Stimulated activated CD8-positive, alpha-beta memory T cell treated with anti-CD3 and anti-CD28 coated beads, Interleukin-15, amount 100 ng/mL, for 48 hours (primary cell): Measurements from ENCODE around the gene CHML.
A peak's percentile ranks its signal among the peaks of the same experiment; 100 is the strongest.

Source experiments
- DNase-seq, 2 donors: peaks; one replicate each; pipeline ENCODE4 v3.0.0-alpha.2; 2020; ENCODE audit warnings: low read depth in 2 of 2

CHML gene

DNA sequence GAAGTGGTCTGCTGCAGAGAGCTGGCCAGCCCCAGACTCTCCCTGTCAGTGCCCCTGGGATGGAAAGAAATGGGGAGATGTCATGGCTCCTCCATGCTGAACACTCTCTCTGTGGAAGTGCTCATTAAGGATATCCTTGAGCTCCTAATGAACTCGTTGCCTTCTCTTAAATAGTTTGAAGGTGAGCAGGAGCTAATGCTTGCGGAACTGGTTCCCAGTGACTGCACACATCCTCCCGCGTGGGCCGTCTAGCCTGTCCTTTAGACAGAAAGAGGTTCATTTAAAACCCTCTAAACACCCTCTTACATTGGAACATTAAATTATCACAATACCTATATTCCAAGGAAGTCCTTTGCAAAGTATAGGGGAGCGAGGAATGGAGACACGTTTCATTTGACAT, 6.0 kb upstream of the CHML start:
- no peak for DNase-seq

DNA sequence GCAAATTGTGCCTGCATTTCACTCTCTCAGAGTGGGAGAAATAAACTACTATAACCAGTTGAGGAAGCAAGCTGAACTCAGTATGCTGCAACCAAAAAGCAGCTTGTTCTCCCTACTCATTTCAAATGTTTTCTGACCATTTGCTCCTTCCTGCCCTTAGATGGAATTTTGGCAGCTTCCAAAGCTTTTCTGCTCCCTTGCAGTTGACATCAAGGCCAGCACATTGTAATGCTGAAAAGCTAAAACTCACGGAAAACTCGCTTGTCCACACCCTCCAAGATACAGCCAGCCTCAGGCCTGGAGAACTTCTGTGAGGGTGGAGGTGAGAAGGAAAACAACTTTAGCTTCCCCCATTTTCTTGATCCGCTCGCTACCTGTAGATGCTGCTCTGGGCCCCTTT, 5.0 kb upstream of the CHML start:
- DNase-seq, result no peak

DNA sequence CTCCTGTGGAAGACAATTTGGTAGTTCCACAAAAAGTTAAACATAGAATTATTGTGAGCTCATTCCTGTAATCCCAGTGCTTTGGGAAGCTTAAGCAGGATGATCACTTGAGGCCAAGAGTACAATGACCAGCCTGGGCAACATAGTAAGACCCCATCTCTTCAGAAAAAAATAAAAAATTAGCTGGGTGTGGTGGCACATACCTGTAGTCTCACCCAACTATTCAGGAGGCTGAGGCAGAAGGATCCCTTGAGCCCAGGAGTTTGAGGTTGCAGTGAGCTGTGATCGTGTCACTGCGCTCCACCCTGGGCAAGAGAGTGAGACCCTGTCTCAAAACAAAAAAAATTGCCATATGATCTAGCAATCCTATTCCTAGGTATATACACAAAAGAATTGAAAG, 4.1 kb upstream of the CHML start:
- no peak for DNase-seq

DNA sequence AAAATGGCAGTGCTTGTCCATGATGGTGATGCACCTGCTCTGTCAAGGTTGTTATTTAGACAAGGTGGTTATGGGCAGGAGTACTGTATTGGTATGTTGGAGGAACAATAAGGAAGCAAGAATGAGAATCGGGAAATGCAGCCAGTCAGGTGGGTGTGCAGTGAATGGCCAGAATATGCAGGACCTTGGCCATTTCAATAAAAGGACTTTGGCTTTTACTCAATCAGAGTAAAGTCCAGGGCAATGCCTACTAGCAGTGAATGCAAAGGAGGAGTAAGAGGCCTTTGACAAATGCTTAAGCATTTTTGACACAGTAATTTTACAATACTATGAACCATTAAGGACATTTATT, 2.4 kb upstream of the CHML start:
- DNase-seq, result no peak

DNA sequence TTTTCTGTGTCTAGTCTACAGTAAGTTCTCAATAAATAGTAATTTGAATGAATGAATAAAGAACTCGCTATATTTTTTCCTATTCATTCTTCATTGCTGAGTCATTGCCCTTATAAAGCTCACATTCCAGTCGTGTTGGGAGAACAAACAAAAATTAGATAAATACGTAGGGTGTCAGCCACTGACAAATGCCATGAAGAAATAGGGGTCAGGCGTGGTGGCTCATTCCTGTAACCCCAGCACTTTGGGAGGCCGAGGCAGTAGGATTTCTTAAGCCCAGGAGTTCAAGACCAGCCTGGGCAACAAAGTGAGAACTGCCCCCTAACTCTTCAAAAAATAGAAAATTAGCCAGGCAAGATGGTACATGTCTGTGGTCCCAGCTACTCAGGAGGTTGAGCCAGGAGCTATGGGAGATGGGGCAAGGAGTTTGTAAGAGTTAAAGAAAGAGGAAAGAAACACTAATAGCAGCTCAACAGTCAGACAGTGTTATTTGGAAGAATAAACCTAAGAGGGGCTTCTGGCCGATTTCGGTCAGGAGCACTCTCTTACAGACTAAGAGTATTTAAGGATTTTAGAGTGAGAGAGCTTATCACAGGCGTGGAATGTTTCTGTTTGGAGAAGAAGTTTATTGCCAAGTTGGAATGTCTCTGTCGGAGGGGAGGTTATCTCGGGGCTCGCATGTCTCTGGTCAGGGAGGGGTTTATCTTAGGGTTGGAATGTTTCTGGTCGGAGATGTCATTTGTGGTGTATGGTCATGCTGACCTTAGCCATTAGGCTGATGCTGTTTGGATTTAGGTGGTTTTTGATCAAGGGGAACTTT, 1.8 kb upstream of the CHML start:
- DNase-seq, result no peak

DNA sequence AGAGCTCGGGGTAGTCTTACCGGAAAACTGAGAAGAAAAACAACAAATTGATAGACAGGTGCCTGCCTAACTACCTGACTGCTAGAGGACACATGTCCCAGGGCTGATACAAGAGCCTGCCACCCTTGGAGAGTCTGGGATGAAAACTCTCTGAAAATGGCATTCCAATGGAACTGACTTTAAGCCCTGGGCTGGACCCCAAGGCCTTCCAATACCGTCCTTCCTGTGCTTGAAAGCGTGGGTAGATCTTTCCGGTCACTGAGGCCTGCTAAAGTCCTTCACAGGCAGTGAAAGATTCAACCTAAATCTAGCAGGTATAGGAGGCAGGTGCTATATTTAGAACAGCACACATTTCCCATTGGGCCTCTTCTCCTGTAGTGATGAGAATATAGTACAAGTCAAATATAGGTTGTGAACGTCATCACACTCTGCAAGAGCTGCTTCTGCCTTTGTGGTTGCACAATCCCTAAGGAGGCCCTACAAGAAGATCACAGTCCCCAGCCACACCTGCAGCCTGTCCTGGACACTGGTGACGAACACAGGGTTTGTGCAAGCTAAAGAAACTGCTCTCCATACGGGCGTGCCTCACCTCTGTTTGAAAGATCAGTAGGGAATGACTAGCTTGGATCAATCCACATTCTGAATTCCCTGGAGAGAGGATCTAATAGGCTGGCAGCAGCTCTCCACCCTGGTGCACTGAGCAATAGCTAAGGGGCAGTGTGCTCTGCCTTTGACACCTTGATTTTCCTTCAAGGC, 876 bp upstream of the CHML start:
- DNase-seq, result no peak

DNA sequence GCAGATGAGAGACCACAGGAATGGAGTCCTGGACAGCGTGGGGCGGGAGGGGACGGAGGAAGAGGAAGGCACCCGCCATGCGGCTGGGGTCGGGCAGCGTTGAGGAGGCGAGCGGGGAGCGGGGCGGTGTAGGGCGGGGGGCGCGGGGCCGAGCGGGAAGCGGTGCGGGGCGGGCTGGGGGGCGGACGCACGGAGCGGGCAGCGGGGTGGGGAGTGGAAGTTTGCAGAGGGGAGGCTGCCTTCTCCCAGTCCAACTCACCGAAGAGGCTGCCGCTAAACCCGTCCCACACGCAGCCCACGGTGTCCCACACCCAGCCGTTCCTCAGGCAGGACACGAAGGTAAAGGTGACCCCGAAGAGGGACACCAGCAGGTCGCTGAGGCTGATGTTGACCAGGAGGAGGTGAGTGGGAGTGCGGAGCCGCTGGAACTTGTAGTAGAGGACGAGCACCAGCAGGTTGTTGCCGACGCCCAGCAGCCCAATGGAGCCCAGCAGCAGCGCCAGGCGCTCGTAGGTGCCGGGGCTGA, 483 bp downstream of the CHML start:
- DNase-seq, result peak; percentile 11 to 20

DNA sequence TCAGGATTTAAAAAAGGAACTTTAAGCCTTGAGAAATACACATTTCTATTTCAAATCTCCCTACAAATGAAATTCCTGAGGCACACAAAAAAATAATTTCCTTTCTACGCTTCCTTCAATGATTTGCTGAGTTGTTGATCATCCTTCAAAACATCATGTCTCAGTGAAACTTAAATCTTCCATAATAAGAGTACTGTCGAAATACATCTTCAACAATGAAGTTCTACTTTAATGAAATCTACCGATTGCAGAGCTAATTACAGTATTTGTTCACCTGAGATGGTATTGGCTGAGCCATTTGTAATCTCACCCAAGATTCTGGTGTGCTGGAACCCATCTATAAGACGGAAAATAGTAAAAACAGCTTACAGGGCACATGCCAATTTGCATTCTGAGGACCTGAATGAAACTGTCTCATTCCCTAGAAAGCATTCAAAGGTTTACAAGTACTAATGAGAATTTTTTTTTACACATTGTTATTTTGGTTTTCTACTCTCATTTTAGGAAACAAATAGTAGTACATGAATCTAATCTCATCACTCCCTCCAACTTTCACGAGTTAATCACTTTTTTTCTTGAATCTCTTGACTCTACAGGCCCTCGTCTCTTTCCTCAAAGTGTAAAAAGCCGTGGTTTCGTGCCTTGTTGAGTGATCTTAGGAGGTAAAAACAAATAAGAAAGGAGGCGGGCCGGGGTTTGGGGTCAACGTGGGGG, 1.1 kb downstream of the CHML start:
- DNase-seq, result no peak

DNA sequence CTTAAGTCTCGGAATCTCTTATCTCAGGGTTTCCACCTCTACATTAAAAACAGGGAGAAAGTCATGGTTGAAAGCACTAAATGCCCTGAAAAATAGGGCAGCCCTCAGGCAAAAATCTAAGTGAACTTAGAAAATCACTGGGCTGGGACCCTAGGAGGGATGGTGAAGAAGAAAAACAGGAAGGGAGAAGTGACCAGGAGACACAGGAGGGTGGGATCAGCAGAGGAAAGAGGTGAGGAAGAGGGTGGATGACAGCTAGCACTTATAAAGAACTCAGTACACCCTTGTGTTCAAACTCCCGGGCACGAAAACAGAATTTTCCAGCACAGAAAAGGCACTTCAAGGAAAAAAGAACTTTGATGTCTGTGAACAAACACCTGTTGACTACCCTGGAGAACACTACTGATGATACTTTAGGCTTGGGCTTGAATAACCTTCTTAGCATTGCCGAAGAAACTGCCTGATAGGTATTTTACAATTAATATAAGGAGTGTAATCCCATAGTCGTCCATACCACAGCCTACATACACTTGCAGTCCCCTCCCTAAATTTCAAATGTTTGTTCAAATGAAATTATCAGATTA, 2.0 kb downstream of the CHML start:
- DNase-seq, result no peak

DNA sequence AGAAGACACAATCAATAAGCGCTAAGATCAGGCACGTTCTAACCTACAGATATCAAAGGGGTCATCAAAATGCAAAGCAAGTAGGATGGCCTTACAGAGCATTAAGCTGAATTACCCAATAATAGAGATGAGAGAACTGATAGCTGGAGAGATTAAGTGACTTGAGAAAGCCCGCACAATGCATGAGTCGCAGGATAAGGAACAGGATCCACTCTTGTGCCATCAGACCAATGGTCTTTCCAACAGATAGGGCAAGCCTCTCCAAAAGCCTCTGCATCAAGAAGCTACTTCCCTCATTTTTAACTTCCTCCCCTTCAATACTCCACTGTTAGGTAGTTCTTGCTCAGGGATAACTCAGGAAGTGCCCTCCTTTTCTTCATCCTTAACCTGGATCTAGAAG, 2.6 kb downstream of the CHML start:
- DNase-seq, result no peak

DNA sequence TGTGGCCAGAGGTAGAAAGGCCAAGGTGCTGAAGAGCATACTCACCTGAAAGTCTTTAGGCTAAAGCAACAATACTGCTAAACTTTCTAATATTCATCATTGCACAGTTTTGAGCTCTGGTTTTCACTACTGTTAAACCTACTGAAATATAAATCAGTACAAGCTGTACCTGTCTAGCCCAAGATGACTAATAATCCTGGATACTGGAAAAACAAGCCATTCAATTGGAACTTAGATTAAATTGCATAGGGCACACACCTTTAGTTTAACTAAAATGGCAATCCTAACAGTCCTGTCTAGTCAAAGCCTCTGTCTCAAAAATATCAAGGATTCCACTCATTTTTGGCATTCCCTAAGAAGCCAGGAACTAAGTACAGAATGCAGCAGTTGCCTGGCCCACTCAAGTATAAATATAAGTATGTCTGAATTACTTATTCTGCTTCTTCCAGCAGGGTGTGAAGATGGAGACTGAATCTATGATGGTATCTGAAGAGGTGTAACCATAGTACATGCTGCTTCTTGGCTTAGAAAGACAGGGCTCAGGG, 3.1 kb downstream of the CHML start:
- DNase-seq, result no peak

DNA sequence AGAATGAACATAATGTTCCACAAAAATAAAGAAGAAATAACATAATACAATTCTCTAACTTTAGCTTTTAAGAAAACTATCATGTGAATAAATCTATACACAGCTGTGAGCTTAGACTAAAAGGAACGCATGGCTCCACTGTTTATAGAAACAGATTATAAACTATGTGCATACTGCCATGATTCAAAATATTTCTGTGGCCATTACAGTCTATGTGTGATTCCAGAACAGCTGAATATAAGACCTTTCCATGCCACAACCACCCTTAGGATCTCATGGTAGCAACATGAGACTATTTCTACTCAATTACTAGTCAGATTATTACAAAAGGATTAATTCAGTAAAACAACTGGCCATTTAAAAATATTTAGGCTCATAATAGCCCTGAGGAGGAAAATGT, 3.9 kb downstream of the CHML start:
- no peak for DNase-seq

DNA sequence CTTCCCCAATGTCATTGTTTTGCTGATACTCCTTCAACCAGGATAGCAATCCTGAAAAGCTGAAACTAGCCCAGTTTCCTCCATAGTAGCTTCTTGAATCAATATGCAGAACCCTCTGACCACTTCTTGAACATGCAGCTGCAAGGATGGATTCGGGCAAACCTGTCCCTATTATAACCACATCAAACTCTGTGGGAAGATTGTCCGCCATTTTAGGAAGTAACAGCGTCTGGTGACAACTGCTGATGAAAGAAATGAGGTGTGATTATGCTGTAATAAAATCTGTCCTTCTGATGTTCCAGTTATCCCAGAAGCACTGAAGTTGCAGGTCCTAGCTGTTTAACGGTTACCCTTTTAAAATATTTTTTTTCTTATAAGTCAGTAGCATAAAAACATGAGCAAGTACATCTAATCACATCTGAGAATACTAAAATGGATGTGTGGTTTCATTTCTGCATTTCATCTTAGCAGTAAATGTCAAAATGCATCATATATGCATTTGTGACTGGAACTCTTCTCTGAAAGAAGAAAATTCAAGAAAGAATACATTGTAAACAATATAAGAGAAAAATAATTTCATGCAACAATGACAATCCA, 4.5 kb downstream of the CHML start:
- no peak for DNase-seq

DNA sequence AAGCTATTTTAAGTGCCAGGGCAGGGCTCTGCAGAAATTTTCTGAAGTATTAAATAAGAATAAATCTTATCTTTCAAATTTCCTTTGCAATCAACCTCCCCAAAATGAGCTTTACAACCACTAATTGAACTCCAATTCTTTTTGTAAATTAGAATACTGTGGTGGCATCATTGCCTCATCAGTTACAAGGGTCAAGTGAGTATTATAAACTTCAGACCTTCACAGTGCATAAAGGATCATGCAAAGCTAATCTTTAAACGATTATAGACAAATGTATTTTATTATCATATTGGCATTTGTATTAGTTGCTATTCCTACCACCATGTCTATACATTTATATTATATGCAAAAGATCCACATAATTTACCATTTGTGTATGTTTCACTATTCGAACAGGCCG, 7.2 kb downstream of the CHML start:
- DNase-seq, result no peak

DNA sequence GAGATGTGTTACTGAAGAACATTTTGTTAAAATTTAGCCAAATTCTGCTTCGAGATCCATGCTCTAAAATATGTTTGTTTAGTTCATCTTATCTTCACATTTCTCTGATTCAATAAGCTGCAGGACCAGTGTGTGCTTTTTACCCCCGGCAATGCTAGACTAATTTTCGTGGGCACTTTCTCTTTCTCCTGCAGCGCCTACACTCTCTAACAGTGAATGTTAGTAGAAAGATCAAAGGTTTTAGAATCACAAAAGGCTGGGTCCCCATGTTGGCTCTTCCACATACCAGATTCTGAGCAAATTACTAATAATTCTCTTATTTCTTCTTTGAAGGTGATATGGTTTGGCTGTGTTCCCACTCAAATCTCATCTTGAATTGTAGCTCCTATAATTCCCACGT, 8.5 kb downstream of the CHML start:
- no peak for DNase-seq

DNA sequence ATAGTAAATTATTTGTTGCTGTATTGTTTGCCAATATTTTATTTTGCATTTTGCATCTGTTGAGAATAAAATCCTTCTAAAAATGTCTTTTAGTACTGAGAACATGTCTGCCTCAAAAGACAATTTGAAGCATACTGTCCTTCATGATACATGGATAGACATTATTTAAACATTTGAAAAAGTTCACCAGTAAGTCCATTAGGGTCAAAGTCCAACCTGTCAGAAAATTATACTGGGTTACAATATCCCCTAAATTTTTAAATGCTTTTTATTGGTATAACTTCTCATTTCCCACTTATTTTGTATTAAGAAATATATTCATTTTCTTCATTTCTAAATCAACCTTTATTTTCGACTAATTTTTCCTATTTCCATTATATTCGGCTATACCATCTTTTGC, 9.3 kb downstream of the CHML start:
- no peak for DNase-seq

DNA sequence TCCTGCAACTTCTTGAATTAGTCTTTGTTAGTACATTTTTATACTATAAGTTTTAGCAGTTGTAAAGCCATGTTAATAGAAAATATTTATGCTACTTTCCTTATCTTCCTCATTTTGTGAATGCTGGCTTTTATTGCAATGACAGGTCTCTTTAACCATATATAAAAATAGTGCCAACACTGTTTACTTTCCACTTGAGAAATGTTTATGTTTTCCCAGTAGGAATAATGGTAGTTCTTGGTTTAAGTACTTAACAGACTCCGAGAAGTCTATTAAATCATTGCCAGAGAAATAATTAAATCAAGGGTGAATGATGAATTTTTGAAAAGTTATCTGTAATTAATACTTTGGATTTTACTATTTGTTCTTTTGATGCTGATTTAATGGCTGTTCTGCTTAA, 9.7 kb downstream of the CHML start:
- DNase-seq, result no peak

DNA sequence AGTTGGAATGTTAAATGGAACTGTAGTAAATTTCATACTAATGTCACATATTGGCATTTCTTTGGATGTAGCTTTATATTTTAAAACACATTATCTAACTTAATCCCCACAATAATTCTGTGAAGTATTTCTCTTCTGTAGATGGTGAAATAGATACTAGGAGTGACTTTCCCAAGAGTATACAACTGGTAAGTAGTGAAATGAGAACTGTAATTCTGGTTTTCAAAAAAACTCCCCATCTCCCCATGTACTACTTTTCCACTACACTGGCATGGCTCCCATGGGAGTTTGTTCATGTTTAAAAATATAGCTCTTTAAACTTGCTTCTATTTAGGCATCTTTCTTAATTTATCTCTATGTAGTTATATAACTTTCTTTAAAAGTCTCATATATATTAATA, 10.2 kb downstream of the CHML start:
- DNase-seq, result no peak

DNA sequence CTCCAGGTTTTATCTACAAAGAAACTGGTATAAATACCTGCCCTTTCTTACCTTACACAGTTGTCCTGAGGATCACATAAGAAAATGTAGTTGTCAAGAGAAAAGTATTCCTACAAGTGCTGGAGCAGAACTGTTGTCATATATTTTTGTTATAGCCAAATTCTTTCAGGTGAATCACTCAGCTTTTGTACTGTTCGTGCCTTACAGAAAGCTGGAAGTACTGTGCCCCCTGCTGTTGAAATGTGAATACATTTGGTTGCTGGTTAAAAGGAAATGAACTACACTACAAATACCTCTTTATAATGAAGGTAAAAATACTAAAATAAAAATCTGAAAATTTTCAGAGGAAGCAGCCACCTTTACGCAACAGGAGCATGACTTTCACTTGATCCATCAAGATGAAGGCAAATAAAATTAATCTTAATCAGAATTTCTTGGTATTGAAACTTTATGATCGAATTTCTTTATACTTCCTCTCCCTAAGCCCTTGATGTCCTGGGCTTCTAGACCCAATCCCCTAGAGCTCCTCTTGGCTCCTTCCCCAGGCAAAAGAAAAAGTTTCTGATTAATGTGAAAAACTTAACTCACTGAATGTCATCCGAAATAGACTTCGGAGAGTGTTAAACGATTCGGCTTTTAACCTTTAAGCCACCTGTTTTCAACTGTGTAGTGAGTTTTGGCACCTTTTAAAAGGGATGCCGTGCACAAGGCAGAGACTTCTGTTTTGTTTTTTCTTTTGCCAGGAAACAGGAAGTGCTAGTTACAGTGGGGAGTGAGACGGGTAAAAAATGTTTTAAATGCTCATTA, 12.5 kb downstream of the CHML start:
- no peak for DNase-seq

DNA sequence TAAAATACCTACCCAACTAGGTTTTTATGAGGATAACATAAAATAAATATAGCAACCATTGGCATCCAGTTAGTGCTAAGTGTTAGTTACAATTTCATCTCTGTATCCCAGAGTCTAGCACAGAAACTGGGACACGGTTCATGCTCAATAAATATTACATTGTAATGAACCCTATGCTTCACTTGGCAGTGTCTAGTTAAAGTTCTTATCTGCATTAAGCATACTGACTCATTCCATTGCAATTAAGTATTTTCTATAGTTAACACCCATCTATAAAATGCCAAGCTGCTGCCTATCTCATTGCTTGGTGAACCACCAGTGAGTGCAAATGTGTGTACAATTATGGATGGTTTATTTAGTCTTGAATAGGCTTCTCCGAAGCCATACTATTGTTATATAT, 15.2 kb downstream of the CHML start:
- no peak for DNase-seq

DNA sequence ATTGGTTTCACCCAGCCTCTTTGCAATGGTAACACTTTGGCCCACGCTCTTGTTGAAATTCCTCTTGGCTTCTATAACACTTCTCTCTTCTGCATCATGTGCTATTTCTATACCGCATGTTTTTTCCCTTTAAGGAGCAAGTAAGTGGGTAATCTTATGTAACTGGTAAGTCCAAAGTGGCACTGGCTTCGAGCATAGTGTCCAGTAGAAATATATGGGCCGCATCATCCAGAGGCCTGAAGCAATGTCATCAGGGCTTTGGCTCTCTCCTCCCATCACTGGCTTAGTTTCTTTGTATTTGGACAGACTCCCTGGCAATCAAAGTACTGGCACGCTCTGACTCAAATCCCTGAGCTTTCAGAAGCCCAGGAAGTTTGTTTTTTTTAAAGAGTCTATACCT, 17.5 kb downstream of the CHML start:
- no peak for DNase-seq
